ENCODE data around the gene PITX2.

Gene PITX2

DNA sequence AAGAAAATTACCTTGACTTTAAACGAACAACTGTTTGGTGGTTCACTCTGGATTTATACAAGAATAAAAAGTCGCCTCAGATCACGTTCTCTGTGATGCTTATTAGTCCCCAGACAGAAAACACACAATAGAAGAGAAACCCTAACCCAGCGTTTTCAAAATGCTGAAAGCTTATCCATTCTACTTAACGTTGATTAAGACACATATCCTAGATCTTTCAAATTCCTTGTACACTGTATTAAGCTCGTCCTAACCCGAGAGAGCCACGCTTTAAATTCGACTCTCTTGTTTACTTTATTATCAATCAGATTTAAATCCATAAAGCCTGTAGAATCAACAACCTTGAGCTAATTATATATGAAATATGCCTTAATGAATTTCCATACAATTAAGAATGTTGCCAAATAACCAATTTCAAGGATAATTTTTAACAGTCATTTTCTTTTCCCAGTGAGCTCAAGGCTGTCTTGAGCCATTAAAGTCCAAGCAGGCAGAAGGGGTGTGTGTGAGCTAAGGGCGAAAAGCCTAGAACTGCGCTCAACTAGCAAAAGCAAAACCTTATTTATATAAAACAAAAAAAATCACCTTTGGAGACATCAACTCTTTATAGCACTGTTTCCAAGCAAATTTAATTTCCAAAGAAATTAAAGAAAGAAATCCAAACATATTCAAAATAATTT lies 981 bp upstream of the PITX2 start:
- DNase-seq (ENCODE audit: low read depth), result no peak

DNA sequence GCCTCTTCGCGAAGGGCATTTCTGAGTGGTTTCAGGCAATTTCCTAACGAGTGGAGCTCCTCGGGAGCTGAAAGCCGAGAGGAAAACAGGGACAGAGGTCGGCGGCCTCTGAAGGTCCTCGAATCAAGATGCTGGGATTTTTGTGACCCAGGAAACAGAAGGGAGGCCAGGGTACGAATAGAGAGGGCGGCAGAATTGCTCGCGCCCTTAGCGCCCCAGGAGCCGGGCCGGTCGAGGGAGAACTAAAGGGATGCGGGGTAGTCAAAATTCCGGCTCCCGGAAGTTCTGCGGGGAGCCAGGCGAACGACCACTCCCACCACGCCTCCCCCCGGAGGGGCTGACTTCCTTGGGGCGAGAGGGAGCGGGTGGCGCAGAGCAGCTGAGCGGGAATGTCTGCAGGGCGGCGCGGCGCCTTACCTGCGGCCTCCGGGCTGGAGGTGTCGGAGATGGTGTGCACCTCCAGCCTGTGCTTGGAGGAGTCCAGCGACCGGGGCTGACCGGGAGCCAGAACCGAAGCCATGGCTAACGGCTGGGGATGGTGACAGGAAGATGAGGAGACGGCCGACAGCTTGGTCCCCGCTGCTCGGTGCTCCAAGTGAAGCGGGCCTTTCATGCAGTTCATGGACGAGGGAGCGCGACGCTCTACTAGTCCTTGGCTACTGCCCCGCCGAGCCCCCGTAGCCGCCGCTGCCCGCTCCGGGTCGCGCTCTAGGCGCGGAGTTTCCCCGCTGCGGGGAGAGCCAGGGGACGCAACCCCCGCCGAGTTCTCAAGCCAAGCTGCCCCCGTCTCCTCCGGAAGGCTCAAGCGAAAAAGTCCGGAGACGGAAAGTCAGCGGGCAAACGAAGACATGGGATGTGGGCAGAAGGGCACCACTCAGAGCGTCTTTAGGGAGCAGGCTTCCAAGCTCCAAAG lies 782 bp downstream of the PITX2 start:
- DNase-seq (ENCODE audit: low read depth), result no peak

DNA sequence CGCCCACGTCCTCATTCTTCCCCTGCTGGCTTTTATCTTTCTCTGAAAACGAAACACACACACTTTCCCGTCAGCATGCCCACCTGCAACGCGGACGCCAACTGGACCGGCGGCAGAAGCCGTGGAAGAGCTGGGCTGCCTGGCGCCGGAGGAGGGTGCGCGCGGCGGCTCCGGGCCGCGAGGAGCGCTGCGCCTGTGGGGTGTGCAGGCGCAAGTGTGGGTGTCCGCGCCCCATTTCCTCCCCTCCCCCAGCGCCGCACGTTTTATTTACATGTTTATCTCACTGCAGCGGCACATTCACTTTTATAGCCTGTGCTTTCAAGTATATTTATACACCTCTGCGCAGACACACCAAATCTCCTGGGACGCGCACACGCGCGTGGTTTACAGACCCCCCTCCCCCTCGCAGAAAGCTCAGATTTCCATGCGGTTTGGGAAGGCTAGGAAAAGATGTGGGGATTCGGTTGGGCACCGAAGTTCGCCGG lies 1.5 kb downstream of the PITX2 start:
- DNase-seq (ENCODE audit: low read depth), result no peak

DNA sequence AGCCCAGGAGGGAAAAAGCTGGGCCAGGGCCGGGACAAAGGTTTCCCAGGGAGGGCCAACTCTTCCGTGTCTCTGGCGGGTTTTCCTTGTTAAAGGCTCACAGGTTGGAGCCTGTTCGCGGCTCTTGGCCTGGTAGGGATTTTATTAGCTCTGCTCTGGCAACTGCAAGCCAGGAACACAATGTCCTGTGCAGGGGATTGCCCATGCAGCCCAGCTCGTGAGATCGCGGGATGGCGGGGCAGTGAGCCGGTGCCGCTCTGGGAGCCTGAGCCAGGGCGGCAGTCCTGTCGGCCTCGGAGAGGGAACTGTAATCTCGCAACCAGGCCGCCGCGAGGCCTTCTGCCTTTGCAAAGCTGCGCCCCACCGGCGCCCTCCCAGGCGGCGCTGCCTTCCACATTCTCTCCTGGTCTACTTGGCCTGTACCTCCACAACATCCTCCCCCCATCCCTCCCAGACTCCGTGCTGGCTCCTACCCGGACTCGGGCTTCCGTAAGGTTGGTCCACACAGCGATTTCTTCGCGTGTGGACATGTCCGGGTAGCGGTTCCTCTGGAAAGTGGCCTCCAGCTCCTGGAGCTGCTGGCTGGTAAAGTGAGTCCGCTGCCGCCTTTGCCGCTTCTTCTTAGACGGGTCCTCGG lies 2.1 kb downstream of the PITX2 start:
- no peak for DNase-seq (ENCODE audit: low read depth)

DNA sequence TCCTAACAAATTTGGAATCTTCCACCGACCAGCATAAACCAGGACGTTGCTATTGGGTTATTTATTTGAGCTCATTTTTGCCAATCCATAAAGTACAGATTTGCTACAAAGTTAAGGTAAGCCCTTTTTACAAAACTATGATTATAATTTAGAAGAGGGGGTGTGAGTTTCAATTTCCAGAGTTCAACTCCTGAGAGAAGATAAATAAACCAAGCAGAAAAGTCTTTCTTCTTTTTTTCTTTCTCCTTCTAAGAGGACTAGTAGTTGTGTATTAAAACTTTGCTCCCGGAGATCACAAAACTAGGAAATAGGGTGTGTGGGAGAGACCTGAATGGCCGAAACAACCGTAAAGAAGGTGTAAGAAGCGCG lies 2.6 kb downstream of the PITX2 start:
- no peak for DNase-seq (ENCODE audit: low read depth)

DNA sequence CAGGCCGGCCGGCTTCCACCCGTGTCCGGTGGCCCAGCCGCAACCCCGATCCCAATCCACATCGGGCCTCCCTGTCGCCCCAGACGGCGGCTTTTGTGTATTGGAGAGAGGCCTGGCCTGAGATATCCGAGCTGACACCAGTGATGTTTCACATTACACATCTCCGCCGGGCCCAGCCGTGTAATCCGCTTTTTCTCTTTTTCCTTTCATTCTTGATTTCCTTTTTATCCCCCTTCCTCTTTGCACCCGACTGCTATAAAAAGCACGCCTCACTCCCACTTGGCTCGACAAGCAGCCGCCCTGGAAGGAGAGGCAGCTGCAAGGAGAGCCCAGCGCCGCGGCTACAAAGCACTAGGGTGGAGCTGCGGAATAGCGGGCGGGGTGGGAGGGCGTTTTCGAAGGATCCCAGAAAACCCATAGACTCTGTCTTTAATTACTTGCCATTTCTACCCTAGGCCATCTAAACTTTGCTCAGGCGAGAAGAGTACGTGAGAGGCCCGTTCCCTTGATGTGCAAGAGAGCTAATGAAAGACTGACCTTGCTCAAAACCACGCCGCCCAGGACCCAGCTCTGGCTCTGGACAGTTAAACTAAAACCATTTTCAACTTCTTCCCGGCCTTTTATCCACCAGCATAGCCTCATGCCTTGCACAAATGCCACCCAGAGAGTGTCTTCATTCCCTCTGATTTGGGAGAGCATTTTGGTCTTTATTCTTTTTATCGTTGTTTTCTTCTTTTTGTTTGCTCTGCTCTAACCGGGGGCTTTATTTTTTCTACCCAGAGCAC lies 3.2 kb downstream of the PITX2 start:
- no peak for DNase-seq (ENCODE audit: low read depth)

DNA sequence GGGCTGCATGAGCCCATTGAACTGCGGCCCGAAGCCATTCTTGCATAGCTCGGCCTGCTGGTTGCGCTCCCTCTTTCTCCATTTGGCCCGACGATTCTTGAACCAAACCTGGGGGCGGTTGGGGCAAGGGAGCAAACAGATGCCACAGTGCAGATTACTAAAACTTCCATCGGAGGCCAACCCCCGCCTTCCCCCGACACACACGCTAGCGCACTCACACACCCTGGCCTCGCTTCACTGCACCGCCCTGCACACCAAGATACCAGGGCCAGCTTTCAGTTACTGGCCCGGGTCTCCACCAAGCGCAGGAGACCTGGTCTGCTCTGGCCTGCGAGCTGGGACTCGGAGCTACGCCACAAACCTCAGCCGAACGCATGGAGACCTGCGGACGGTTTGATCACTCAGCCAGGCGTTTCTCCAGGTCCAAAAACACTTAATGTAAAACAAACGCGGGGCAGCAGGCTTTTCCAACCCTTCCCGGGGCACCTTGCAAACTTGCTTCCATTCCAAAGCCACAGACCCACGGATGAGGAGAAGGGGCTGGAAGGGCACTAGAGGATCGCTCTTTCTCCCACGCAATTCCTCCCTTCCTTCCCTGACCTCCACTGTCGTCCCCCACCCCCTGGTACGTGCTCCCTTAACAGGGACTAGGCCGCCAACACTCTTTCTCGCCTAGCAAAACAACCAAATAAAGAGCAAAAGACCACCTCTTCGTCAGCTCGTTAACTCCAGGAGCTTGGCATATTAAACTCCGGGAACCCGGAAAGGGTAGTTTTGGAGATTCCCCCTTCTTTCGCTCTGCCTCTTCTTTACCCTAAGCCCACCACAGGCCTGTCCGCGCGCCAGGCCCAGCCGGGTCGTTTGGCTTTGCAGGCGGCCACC lies 4.1 kb downstream of the PITX2 start:
- DNase-seq (ENCODE audit: low read depth), result no peak

DNA sequence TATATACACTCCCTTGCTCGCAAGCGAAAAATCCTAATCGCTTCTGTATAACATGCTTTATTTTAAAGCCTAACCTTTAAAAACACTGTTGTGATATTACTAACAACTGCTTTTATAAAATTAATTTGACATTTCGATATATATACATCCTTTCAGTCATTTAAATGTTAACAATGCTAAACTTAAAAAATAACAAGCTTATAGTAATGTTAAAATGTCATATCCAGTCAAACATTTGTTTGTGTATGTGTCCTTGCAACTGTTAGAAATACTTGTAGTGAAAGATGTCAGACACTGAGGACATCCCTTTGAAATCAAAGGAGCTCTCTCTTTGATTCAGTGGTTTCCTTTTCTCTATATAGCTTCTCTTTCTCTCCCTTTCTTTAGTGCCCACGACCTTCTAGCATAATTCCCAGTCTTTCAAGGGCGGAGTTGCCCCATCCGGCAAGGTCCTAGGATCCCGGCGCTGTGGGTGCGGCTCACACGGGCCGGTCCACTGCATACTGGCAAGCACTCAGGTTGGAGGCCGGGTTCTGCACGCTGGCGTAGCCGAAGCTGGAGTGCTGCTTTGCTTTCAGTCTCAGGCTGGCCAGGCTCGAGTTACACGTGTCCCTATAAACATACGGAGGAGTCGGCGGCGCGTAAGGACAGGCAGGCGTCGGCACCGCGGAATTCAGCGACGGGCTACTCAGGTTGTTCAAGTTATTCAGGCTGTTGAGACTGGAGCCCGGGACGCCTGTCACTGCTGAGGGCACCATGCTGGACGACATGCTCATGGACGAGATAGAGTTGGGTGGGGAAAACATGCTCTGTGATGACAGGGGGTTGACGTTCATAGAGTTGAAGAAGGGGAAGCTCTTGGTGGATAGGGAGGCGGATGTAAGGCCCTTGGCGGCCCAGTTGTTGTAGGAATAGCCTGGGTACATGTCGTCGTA lies 5.0 kb downstream of the PITX2 start:
- no peak for DNase-seq (ENCODE audit: low read depth)

DNA sequence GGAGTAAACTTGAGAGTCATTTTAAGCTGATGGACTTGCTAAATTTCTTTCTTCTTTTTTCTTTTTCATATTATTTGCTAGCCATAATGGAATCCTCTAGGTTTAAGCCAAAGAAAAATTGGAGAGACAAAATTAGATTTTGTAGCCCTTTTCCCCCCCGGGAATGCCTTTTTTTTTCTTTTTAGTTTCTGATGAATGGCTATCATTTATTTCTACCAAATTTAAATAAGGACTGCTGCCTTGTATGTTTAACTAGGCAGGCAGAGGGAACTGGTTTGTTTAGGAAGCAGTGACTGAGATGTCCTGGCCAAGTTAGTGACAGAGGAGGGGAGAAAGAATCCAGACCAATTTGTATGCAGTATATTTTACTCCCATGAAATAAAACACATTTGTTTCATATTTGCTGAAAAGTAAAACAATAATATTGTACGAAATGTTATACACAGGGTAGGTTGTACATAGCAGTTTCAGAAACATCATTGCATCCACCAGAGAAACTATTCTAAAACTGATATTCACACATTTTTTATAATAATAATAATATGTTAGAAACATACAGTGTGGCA lies 5.7 kb downstream of the PITX2 start:
- DNase-seq (ENCODE audit: low read depth), result no peak

DNA sequence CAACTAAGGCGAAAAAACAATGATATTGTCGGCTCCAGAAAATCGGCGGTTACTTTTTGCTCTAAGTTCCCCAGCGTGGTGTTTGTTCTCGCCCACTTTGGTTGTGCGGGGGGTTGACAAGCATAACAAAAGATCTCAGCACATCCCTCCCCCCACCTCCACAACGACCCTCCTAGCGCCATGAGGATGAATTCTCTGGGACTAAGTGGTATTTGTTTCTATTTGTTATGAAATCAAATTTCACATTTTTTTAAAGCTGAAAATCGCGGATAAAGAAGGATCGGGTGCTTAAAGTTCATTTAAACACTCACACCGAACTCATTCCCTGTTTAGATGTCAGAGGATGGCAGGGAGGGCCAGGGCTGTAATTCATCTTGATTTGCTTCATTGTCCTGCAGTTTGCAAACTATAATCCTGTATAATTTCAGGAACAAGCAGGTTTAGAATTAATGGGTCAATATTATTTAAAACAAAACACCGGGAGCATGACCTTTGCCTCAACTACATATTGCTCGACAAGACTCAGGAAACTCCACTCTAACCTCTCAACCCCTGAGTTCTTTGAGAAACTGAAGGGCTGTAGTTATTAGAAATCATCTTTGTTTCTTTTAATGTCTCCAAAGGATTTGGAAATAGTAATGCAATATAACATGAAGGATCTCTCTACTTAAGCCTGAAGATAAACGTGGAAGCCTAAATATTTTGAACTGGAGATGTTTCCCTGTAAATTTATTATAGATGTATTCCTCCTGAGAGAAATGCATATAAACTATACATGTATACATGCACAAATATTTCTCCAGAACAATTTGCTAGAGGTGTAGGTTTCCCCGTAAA lies 6.4 kb downstream of the PITX2 start:
- DNase-seq (ENCODE audit: low read depth), result no peak

DNA sequence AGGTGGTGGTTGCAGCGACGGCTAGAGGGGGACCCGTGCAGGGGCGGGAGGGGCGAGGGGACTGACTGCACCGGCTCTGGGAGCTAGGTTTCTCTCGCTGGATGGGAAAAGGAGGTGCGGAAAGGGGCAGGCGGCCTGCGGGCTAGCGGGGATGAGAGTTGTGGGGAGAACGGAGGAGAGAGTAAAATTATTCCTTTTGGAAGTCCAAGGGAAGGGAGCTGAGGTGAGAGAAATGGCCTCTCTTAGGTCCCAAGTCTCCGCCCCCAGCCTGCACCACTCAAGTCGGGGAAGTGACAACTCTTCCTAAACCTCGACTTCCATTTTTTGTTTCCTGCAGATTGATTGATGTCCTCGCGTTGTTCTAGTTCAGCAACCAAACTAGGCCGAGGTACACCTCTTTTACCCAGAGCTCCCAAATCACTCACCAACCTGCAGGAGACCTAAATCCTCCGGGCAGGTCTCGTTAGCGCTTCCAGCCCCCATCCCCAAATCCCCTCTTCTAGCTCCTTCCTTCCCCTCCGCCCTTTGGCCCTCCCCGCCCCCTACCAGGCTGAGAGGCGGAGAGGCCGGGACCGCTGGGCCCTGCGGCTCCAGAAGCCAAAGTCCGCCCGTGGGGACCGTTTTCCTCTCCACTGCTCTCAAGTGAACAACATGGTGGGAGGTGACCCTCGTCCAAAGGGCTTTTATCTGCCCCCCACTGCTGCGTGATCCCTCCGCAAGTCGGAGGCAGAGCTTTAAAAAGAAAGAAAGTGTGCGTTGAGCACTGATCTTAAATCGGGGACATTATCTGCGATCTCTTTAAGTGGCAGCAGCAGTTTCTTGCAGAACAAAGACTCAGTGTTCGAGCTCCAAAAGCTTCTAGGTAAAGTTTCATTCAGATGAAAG lies 7.3 kb downstream of the PITX2 start:
- DNase-seq (ENCODE audit: low read depth), result no peak

DNA sequence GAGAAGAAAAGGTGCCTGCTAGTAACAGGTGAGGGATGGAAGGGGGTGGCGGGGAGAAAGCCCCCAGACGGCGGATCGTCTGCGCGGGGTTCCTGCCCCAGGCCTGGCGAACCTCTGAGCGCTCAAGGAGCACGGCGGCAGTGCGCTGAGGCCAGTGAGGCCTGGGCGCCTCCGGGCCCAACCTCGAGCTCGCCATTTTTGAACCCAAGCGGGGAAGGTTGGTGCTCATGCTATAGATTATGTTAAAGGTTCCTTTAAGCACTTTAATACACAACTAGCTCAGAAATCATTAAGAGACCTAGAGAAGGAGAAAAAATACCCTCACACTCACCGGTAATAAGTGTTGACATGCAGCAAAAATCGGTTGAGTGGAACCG lies 7.9 kb downstream of the PITX2 start:
- DNase-seq (ENCODE audit: low read depth), result no peak

DNA sequence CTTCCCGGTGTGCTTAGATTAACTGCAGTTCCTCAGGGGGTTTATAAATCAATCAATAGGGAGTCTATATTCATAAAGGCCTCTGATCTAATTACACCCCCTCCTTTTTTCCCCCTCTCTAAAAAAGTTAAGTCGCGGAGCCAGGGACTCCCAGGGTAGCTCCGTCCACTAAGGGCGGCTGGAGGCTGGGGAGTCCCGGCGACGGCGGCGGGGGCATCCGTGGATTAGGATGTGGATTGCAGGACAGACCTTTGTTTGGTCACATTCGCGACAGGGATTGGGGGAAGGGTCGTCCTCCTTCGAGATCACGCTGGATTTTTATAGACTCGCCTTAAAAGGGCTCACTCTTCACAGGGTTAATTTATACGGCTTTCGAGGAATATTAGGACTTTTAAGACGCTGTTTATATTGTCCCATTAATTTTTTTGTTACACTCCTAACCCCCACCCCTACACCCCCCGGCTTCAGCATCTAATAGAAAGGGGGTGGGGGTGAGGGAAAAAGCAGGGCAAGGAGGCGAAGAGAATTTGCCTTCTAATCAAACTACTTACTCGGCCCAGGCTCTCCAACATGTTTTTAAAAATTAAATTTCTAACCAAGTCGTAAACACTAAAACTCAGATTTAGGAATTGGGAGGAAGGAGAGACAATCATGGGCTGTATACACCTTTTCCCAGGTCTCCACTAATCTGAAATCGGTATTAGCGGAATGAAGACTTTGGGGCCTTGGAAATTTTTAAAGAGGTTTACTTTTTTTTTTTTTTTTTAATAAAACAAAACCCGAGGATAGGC lies 8.5 kb downstream of the PITX2 start:
- DNase-seq (ENCODE audit: low read depth), result no peak

DNA sequence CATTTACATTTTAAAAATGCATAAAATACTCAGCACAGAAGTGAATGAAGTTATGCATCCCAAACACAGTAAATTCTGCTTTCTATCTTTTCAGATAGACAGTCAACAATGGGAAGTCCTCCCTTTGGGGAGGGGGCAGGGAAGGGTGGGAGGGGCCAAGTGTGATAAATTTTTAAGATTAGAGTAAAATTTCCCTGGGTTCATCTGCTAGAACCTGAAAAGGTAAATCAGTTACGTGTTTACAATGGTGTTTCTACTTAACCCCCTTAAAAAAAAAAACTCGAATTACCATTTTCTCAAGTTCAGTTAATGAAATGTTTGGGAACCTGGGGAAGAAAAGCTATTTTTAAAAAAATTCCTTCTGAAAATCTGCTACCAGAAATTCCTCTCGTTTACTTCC lies 9.1 kb downstream of the PITX2 start:
- DNase-seq (ENCODE audit: low read depth), result no peak

DNA sequence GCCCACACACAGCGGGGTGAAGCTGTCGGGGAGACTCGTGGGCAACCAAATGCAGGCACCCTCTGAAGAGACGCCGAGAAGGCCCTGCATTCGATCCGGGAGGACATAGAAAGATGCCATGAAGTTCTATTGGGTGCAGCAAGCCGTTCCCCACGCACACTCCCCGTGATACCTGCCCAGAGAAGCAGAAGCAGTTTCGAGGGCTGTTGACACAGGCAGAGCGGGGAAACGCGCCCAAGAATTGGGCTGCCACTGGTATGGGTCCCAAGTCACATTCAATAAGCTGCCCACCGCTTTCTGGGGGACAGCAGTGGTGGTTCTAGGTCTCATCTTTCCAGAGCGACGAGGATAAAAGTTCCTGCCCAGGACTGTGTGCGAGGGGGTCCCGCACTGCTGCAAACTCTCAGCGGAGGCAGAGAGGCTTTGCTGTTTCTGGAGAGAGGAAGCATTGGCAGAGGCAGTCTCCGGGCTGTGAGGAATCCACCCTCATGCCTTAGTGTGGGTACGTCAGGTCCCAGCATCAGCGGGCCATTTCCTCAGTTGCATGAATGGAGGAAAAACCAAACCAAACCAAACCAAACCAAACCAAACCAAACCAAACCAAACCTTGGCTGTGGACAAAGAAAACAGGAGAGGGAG lies 10.1 kb downstream of the PITX2 start:
- no peak for DNase-seq (ENCODE audit: low read depth)

DNA sequence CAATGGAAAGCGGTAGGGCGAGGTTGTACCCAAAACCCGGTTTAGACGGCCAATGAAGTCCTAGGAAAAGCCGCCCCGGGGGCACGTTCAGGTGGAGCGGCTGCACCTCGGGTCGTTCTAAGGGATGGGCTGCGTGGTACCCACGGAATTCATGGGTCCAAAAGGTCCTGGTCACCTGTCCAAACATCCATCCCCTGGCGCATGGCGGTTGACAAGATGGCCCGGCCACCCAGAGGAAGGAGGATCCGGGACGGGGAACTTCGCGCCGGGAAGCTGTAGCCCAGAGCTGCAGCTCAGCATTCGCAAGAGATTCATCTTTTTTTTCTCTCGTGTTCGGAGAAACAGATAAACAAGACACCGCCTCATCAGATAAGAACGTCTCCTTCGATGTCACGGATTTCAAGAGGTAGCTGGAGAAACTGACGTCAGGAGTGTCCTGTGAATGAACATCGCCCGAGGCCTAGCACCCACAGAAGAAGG lies 10.9 kb downstream of the PITX2 start:
- DNase-seq (ENCODE audit: low read depth), result no peak

Data from activated T-helper 9 cell treated with anti-CD3 and anti-CD28 coated beads, Interleukin-2, amount 50 U/mL, for 16 hours (primary cell).